Activated CD8-positive, alpha-beta memory T cell treated with anti-CD3 and anti-CD28 coated beads, Interleukin-2, amount 50 U/mL, for 4 hours (primary cell): ENCODE measurements around the gene GRB14.
"Not testable (repeated sequence)": the region's sequence is repeated elsewhere in the genome, so short reads cannot be mapped to it uniquely, and the experiment has no call there.

Experiments used
- DNase-seq: peaks from one replicate; pipeline ENCODE4 v3.0.0-alpha.2; 2020

GRB14 gene

GRCh38 chr2:164478205-164478604 is 143.1 kb downstream of the GRB14 start:
- DNase-seq = no peak

- DNase-seq = no peak
Observed at GRCh38 chr2:164474873-164475272, 146.4 kb downstream of the GRB14 start.

GRCh38 chr2:164473021-164473420 is 148.3 kb downstream of the GRB14 start:
- DNase-seq = no peak

GRCh38 chr2:164465047-164465446 is 156.2 kb downstream of the GRB14 start:
- DNase-seq = not testable (repeated sequence)

- no peak for DNase-seq
Observed at GRCh38 chr2:164464376-164464775, 156.9 kb downstream of the GRB14 start.

GRCh38 chr2:164458792-164459191 is 162.5 kb downstream of the GRB14 start:
- no peak for DNase-seq

GRCh38 chr2:164457271-164457670 is 164.0 kb downstream of the GRB14 start:
- no peak for DNase-seq

GRCh38 chr2:164456619-164457018 is 164.7 kb downstream of the GRB14 start:
- no peak for DNase-seq

GRCh38 chr2:164453656-164454305 is 167.5 kb downstream of the GRB14 start:
- no peak for DNase-seq

- no peak for DNase-seq
Observed at GRCh38 chr2:164450278-164450677, 171.0 kb downstream of the GRB14 start.

- no peak for DNase-seq
Observed at GRCh38 chr2:164449706-164450105, 171.6 kb downstream of the GRB14 start.

GRCh38 chr2:164447660-164448059 is 173.6 kb downstream of the GRB14 start:
- DNase-seq = no peak
